GM18498 (cell line): ENCODE data around the gene PSMD2.
"Not testable (repeated sequence)": the region's sequence is repeated elsewhere in the genome, so short reads cannot be mapped to it uniquely, and the experiment has no call there.

ENCODE experiments used
- ATAC-seq: cut with Tn5 transposase; IDR thresholded peaks from one replicate; pipeline ENCODE4 v1.9.1; 2021; ENCODE audit warnings: mild to moderate bottlenecking, moderate library complexity; ENCODE audit not compliant: unreplicated experiment

PSMD2 gene

GRCh38 chr3:184298759-184299487 is at the start of gene PSMD2:
Gene PSMD2, plus strand, starts transcription at chr3:184299241. Its CDS starts 26 bp downstream, at chr3:184299267.
- peak; percentile 95 for ATAC-seq

DNA sequence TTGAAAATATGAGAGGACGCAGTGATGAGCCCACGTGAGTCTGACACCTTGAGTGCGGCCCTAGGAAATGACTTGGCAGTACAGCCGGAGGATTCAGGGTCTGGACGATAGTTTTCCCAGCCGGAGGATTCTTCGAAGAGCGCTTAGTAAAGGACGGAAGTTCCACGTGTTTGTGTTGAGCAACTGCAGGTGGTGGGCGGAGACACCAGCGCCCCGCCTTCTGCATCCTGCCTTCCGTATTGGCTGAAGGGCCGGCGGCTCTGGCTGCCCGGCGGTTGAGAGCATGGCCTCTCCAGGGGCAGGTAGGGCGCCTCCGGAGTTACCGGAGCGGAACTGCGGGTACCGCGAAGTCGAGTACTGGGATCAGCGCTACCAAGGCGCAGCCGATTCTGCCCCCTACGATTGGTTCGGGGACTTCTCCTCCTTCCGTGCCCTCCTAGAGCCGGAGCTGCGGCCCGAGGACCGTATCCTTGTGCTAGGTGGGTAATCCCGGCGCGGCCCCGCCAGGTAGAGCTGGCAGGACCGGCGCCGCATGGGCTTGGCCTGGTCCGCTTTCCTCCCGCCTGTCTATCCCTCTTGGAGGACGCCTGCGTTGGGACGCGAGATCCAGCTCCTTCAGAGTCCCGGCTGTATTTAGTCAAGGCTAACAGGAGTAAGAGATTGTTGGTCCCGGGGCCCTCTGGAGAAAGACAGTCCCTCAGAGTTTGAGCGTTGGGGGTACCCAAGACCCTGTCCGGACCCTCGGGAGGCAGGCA is 49.5 kb upstream of the PSMD2 start, which contains the start of gene EEF1AKMT4:
Gene EEF1AKMT4, plus strand, starts transcription at position 261 of the 755 bp plus-strand sequence. Its CDS starts 23 bp downstream, at position 284.
- peak; percentile 89 for ATAC-seq

- peak; percentile 66 for ATAC-seq
Observed at GRCh38 chr3:184250167-184250828, 48.7 kb upstream of the PSMD2 start.

DNA sequence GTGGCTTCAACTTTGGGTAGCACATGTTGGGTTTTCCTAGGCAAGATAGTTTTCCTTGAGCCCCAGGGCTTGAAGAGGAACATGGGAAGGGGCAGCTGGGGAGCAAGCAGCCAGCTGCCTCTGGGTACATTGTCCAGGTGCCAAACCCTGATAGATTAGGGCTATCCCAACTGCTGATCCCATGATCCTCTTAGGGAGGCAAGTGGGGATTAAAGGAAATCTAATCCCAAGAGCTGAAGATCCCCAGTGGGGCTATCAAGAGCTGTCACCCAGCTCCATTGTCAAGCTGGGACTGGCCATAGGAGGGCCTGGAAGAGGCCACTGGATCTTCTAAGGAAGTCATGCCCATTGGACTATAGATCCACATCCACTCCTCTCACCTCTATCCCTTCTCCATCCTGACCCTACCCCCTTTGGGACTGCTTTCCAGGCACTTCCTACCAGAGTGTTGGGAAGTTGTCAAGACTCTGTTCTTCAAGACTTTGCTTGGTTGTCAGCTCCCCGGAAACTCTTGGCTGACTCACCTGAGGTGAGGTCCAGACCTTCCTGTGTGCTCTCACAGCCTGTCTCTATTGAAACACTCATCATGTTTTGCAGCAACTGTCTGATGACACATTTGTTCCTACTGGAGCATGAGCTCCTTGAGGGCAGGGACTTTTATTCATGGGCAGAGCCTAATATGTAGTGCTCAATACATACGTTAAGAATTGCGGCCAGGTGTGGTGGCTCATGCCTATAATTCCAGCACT is 43.6 kb upstream of the PSMD2 start:
- ATAC-seq: no peak

DNA sequence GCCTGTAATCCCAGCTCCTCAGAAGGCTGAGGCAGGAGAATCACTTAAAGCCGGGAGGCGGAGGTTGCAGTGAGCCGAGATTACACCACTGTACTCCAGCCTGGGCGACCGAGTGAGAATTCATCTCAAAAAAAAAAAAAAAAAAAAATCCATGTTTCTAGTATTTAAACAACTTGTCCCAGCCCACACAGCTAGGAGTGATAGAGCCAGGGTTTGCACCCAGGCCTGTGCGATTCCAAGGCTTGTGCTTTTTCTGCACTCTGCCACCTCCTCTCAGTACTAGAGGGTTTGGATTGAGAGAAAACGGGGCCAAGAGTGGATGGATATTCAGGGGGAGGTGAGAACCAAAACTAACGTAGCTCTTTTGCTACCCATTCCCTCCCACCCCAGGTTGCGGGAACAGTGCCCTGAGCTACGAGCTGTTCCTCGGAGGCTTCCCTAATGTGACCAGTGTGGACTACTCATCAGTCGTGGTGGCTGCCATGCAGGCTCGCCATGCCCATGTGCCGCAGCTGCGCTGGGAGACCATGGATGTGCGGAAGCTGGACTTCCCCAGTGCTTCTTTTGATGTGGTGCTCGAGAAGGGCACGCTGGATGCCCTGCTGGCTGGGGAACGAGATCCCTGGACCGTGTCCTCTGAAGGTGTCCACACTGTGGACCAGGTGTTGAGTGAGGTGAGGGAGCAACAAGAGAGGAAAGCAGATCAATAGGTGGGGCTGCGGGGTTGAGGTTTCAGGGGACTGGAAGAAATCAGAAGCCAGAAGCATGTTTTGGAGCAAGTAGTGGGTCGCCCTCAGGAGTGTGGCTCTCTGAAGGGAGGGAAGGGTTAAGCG is 41.7 kb upstream of the PSMD2 start:
- ATAC-seq: no peak

GRCh38 chr3:184258926-184259325 is 40.1 kb upstream of the PSMD2 start:
- no peak for ATAC-seq

DNA sequence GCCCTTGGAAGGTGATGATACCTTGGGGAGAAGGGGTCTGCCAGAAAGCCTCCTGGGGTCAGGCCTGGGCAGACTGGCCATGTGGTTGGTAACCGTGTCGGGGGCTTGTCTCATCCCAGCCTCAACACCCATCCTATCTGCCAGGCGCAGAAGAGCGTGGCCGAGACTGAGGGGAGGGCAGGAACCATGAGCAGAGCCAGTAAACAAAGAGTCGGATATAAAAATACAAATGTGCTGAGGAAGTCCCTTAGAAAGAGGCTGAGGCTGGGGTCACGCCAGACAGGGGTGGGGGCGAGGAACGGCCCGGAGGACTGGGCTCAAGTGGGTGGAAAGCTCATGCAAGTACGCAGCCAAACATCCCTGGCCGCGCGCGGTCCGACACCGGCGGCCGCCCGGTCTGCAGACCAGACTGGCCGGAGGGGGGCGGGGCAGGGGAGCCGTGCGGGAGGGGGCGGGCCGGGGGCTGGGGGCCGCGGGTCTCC is 39.6 kb upstream of the PSMD2 start:
- no peak for ATAC-seq

GRCh38 chr3:184259878-184260723 is 38.9 kb upstream of the PSMD2 start:
- no peak for ATAC-seq

- ATAC-seq: no peak
Observed at GRCh38 chr3:184260724-184261269, 38.2 kb upstream of the PSMD2 start.

DNA sequence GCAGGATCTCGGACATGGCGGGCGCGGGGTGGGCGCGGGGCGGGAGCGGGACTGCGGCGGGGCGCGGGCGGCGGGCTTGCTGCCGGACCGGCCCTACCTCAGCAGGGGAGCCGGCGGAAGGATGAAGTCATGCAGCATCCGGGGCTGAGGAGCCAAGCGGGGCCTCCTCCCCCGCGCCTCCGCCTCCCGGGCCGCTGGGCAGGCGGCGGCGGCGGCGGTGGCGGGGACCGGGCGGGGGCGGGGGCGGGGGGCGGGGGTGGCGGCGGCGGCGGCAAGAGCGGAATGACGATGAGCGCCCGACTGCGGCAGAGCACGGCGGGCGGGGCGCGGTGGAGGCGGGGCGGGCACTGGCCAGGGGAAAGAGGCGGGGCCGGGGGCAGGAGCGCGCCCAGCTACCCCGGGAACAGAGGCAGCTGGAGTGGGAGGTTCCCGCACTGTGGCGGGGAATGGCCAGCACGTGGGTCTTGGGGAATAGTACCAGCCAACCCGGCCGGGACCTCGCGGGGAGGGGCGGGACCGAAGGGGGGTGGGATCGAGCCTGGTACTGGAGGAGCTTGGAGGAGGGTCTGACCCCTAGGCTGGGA is 37.7 kb upstream of the PSMD2 start, which contains the start of gene CAMK2N2:
Gene CAMK2N2, minus strand, starts transcription at position 284 of the 584 bp plus-strand sequence. Its CDS starts 268 bp downstream, at position 16.
- peak; percentile 62 for ATAC-seq

DNA sequence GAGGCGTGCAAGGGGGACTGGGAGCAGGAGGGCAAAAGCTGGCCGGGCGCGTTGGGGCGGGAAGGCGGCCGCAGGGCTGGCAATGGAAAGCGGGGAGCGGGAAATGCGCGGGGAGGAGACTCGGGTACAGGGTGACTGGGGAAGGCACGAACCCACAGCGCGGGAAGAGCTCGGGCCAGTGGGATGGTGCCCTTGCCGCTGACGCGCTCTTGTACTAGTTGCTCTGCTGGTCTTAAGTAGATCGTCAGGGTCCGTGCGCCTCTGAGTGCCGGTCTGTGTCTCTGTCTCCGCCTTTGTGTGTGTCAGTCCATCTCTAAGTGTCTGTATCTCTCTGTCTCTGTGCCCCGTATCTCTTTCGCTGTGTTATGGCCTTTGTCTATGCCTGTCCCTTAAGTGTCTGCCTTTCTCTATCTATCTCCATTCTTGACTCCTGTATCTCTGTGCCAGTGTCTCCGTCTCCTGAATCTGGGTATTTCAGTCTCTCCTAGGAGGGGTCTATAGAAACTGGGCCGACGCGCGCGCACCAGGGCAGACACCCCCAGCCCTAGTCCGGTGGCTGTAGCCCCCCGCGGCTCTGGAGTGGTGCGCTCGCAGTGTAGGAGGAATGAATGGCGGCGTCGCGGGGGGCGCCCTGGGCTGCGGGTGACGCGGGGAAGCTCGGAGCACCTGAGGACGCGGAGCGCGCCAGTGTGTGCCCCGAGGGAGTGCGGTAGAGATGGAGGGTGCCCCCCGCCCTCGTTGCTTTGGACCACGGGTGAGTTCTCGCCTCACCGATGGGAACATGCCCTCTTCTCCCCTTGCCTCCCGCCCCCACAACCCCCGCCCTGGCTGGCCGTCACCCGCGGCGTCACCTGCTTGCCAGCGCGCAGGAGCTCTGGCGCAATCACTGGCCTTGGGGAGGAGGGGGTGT is 36.9 kb upstream of the PSMD2 start:
- ATAC-seq: no peak

GRCh38 chr3:184262764-184263179 is 36.3 kb upstream of the PSMD2 start:
- no peak for ATAC-seq

DNA sequence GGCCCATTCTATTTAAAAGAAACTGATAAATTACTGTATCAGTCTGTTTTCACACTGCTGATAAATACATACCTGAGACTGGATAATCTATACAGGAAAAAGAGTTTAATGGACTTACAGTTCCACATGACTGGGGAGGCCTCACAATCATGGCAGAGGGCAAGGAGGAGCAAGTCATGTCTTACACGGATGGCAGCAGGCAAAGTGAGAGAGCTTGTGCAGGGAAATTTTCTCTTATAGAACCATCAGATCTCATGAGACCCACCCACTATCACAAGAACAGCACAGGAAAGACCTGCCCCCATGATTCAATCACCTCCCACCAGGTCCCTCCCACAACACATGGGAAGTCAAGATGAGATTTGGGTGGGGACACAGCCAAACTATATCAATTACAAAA is 31.8 kb upstream of the PSMD2 start:
- not testable (repeated sequence) for ATAC-seq

DNA sequence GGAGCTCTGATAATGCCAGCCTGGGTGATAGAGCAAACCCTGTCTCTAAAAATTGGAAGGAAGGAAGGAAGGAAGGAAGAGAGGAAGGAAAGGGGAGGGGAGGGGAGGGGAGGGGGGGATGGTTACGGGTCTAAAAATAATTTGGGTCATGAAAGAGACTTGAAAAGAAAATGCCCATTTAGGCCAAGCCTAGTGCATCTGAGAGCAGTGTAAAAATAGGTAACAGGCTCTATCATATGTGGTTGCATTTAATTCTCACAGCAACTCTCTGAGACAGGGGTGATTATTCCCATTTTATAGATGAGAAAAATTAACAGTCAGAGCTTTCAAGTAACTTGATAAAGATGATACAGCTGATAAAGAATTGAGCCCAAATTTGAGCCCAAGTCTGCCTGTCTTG is 26.8 kb upstream of the PSMD2 start:
- no peak for ATAC-seq

DNA sequence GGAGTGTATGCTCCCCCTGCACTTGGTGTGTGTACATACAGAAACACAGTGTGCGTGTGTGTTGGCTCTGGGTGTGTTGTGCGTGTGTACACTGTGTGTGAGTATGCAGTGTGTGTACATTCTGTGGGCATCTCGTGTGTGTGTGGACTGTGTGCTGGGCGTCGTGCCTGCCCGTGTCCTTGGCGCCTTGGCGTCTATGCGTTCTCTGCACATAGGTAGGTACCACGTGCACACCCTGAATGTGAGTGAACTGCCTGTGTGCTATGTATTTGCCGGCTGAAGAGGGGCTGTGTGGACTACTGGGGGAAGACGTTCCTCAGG is 23.7 kb upstream of the PSMD2 start:
- no peak for ATAC-seq

DNA sequence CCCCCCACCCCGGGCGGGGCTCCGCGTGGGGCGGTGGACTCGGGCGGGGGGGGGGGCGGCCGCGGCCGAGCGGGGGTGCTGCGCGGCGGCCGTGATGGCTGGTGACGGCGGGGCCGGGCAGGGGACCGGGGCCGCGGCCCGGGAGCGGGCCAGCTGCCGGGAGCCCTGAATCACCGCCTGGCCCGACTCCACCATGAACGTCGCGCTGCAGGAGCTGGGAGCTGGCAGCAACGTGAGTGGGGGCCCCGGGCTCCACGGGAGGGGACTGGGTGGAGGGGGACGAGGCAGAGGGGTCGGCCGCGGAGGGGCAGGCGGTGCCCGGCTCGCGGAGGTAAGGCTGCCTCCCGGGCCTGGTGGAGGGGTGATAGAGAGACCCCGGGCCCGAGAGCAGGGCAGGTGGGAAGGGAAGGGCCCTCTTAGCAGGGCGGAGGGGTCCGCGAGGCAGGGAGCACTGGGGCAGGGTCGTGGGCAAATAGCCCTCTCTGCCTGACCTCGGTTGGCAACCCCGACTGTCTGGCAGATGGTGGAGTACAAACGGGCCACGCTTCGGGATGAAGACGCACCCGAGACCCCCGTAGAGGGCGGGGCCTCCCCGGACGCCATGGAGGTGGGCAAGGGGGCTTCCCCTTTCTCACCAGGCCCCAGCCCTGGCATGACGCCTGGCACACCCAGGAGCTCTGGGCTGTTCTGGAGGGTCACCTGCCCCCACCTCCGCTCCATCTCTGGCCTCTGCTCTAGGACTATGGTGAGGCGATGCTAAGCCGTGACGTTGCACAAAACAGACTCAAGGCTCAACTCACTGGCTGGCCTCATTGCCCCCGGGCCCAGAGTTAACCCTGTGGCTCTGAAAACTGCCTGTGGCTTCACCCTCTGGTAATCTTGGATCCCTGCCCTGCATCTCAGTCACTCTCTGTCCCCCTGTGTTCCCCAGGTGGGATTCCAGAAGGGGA is 22.8 kb upstream of the PSMD2 start, which contains the start of gene ECE2:
Gene ECE2, plus strand, starts transcription at position 62 of the 950 bp plus-strand sequence. Its CDS starts 132 bp downstream, at position 194.
- ATAC-seq: no peak
